Hepatocyte (in vitro differentiated cells): ENCODE data around the gene NIPAL3.

Experiments used
- EZH2 ChIP-seq: fragments of 200-600 bp; sonication (generic); IDR thresholded peaks from 2 replicates; pipeline ENCODE4 v1.6.1; 2016; ENCODE audit warnings: antibody characterized with exemption, mild to moderate bottlenecking, borderline replicate concordance
- EZH2phosphoT487 ChIP-seq: fragments of 200-600 bp; sonication (generic); IDR thresholded peaks from one replicate; pipeline ENCODE4 v1.6.1; 2018; ENCODE audit warnings: antibody characterized with exemption, mild to moderate bottlenecking, low read depth, moderate library complexity; ENCODE audit not compliant: unreplicated experiment, severe bottlenecking
- TF ChIP-seq, protein P1 (sequence below): fragments of 200-600 bp; sonication (generic); IDR thresholded peaks from 2 replicates; pipeline ENCODE4 v1.5.1; 2016; ENCODE audit warnings: antibody characterized with exemption, mild to moderate bottlenecking; ENCODE audit not compliant: poor library complexity

DNA sequence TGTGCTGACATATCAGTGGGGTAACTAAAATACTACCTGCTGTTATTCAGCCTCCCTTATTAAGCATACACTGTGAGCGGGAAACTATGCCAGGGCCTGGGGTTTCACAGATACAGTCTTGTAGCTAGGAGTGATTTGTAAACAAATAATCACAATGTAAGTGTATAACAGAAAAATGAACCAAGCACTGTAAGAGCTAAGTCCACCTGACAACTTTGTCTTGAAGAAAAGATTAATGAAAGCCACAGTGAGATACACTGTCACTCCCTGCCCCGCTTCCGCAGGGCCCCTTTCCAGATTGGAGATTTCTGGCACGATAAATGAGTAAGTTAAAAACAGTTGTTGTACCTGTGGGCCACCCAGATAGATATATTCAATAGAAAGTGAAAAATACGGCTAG, 91.8 kb downstream of the NIPAL3 start:
- TF ChIP-seq, protein P1, sequence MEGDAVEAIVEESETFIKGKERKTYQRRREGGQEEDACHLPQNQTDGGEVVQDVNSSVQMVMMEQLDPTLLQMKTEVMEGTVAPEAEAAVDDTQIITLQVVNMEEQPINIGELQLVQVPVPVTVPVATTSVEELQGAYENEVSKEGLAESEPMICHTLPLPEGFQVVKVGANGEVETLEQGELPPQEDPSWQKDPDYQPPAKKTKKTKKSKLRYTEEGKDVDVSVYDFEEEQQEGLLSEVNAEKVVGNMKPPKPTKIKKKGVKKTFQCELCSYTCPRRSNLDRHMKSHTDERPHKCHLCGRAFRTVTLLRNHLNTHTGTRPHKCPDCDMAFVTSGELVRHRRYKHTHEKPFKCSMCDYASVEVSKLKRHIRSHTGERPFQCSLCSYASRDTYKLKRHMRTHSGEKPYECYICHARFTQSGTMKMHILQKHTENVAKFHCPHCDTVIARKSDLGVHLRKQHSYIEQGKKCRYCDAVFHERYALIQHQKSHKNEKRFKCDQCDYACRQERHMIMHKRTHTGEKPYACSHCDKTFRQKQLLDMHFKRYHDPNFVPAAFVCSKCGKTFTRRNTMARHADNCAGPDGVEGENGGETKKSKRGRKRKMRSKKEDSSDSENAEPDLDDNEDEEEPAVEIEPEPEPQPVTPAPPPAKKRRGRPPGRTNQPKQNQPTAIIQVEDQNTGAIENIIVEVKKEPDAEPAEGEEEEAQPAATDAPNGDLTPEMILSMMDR, result no peak
- no peak for TF ChIP-seq EZH2
- no peak for TF ChIP-seq EZH2phosphoT487
